Activated T-helper 2 cell treated with anti-CD3 and anti-CD28 coated beads, Interferon-gamma antibody, Interleukin-2, Interleukin-4, amounts not matched to agents 10 μg/mL and 5 μg/mL and 100 μg/mL, durations not matched to agents 14 hours and 24 hours and 36 hours (primary cell): ENCODE measurements around the gene FANCE. TPM values are rescaled to one million over a fixed set of nuclear protein-coding genes. Genes with fewer than 3 reads are reported as not detected.
A peak's percentile ranks its signal among the peaks of the same experiment; 100 is the strongest.

ENCODE experiments used
- DNase-seq: peaks from one replicate; pipeline ENCODE4 v3.0.0; 2021; ENCODE audit warnings: low spot score
- H3K27ac Mint-ChIP-seq: one replicate; pipeline ENCODE4 v1.8.0; 2021; ENCODE audit warnings: mixed read lengths
- H3K27me3 Mint-ChIP-seq: one replicate; pipeline ENCODE4 v1.8.0; 2021; ENCODE audit warnings: low read depth, mixed read lengths
- H3K36me3 Mint-ChIP-seq: one replicate; pipeline ENCODE4 v1.8.0; 2021; ENCODE audit warnings: low read depth, mixed read lengths
- H3K4me1 Mint-ChIP-seq: one replicate; pipeline ENCODE4 v1.8.0; 2021; ENCODE audit warnings: low read depth, mixed read lengths
- H3K4me3 Mint-ChIP-seq: one replicate; pipeline ENCODE4 v1.8.0; 2021; ENCODE audit warnings: low read depth, mild to moderate bottlenecking, moderate library complexity, mixed read lengths
- H3K9me3 Mint-ChIP-seq: one replicate; pipeline ENCODE4 v1.8.0; 2021; ENCODE audit warnings: mixed read lengths
- intact Hi-C: fragments of 100-400 bp; cut with micrococcal nuclease; formaldehyde crosslinking; loops from one replicate; pipeline ENCODE4 v1.15.1; 2023
- total RNA-seq: library from RNA; stranded (reverse); gene quantifications from 2 replicates; pipeline ENCODE4 v1.2.3, GENCODE V29; 2022

The FANCE gene
- total RNA-seq, 1 donor from 2014 or later, result 20.6 TPM

GRCh38 chr6:35454391-35455110 is 2.4 kb downstream of the FANCE start:
- H3K4me3 Mint-ChIP-seq, result peak overlapping the region; percentile 35
- H3K36me3 Mint-ChIP-seq, result peaks cover 36% of the 10 kb centered on the region
- no peak overlapping the region for H3K27ac Mint-ChIP-seq
- H3K4me1 Mint-ChIP-seq, result peaks cover 36% of the 10 kb centered on the region
- peaks cover 10% of the 10 kb centered on the region for H3K27me3 Mint-ChIP-seq
- intact Hi-C loops, result loop anchor here (5.0 kb wide), 1 partner anchor 927 kb away; no protein-coding TSS in a partner anchor
- DNase-seq, result no peak
- no peaks in the 10 kb centered on the region for H3K9me3 Mint-ChIP-seq

GRCh38 chr6:35457907-35458306 is 5.8 kb downstream of the FANCE start:
- no peak overlapping the region for H3K4me3 Mint-ChIP-seq
- no peaks in the 10 kb centered on the region for H3K27me3 Mint-ChIP-seq
- peaks cover 59% of the 10 kb centered on the region for H3K36me3 Mint-ChIP-seq
- no peak for DNase-seq
- H3K27ac Mint-ChIP-seq, result no peak overlapping the region
- no peaks in the 10 kb centered on the region for H3K9me3 Mint-ChIP-seq
- peaks cover 23% of the 10 kb centered on the region for H3K4me1 Mint-ChIP-seq
- intact Hi-C loops, result no loop called here

GRCh38 chr6:35461270-35461669 is 9.1 kb downstream of the FANCE start:
- Mint-ChIP-seq H3K27me3 (no peaks in the 10 kb centered on the region), H3K4me1 (peaks cover 2% of the 10 kb centered on the region), H3K9me3 (no peaks in the 10 kb centered on the region), H3K4me3 (no peak overlapping the region), H3K27ac (no peak overlapping the region), H3K36me3 (peaks cover 59% of the 10 kb centered on the region)
- no peak for DNase-seq
- intact Hi-C loops, result no loop called here

GRCh38 chr6:35463292-35463691 is 11.2 kb downstream of the FANCE start:
- Mint-ChIP-seq H3K27ac (no peak overlapping the region), H3K27me3 (no peaks in the 10 kb centered on the region), H3K4me1 (peaks cover 8% of the 10 kb centered on the region), H3K4me3 (no peak overlapping the region), H3K36me3 (peaks cover 65% of the 10 kb centered on the region), H3K9me3 (no peaks in the 10 kb centered on the region)
- DNase-seq, result no peak
- intact Hi-C loops, result no loop called here

- no peak overlapping the region for H3K27ac Mint-ChIP-seq
- no peak overlapping the region for H3K4me3 Mint-ChIP-seq
- peaks cover 71% of the 10 kb centered on the region for H3K36me3 Mint-ChIP-seq
- no peak for DNase-seq
- H3K9me3 Mint-ChIP-seq, result no peaks in the 10 kb centered on the region
- peaks cover 17% of the 10 kb centered on the region for H3K4me1 Mint-ChIP-seq
- intact Hi-C loops, result no loop called here
- no peaks in the 10 kb centered on the region for H3K27me3 Mint-ChIP-seq
Observed at GRCh38 chr6:35465646-35466045, 13.5 kb downstream of the FANCE start.

- intact Hi-C loops, result loop anchor here (1.0 kb wide), 3 partner anchors 16 to 166 kb away; partner anchors contain the start of genes FANCE and PPARD
- Mint-ChIP-seq H3K27ac (peak within 1 kb of the TSS; percentile 98), H3K9me3 (no peaks in the 10 kb centered on the region), H3K4me3 (peak within 1 kb of the TSS; percentile 91), H3K4me1 (peaks cover 24% of the 10 kb centered on the region), H3K27me3 (no peaks in the 10 kb centered on the region), H3K36me3 (peaks cover 81% of the 10 kb centered on the region)
- DNase-seq, result peak; percentile 94
Observed at GRCh38 chr6:35468181-35468979, 16.2 kb downstream of the FANCE start, which contains the start of gene RPL10A. Gene RPL10A (plus strand): TSS chr6:35468401. CDS start chr6:35468435, 34 bp downstream.

- Mint-ChIP-seq H3K4me3 (peak overlapping the region; percentile 91), H3K27ac (peak overlapping the region; percentile 98), H3K9me3 (no peaks in the 10 kb centered on the region), H3K4me1 (peaks cover 24% of the 10 kb centered on the region), H3K36me3 (peaks cover 77% of the 10 kb centered on the region), H3K27me3 (no peaks in the 10 kb centered on the region)
- intact Hi-C loops, result loop anchor here (1.0 kb wide), 3 partner anchors 17 to 167 kb away; partner anchors contain the start of genes FANCE and PPARD
- DNase-seq, result no peak
Observed at GRCh38 chr6:35468980-35469750, 17.0 kb downstream of the FANCE start.

GRCh38 chr6:35469751-35470662 is 17.9 kb downstream of the FANCE start:
- H3K27ac Mint-ChIP-seq, result peak overlapping the region; percentile 87
- H3K9me3 Mint-ChIP-seq, result no peaks in the 10 kb centered on the region
- H3K36me3 Mint-ChIP-seq, result peaks cover 74% of the 10 kb centered on the region
- peaks cover 24% of the 10 kb centered on the region for H3K4me1 Mint-ChIP-seq
- peak overlapping the region; percentile 91 for H3K4me3 Mint-ChIP-seq
- intact Hi-C loops, result no loop called here
- H3K27me3 Mint-ChIP-seq, result no peaks in the 10 kb centered on the region
- no peak for DNase-seq

- intact Hi-C loops, result no loop called here
- peaks cover 69% of the 10 kb centered on the region for H3K36me3 Mint-ChIP-seq
Observed at GRCh38 chr6:35470663-35471120, 18.6 kb downstream of the FANCE start.

GRCh38 chr6:35471836-35472345 is 19.8 kb downstream of the FANCE start:
- Mint-ChIP-seq H3K4me1 (peaks cover 24% of the 10 kb centered on the region), H3K4me3 (peak overlapping the region; percentile 91), H3K36me3 (peaks cover 63% of the 10 kb centered on the region), H3K27me3 (no peaks in the 10 kb centered on the region), H3K27ac (peak overlapping the region; percentile 22), H3K9me3 (no peaks in the 10 kb centered on the region)
- DNase-seq, result no peak
- intact Hi-C loops, result no loop called here

More at GRCh38 chr6:35470663-35471120, 18.6 kb downstream of the FANCE start:
- Mint-ChIP-seq H3K27me3 (no peaks in the 10 kb centered on the region), H3K27ac (peak overlapping the region; percentile 87), H3K4me1 (peaks cover 24% of the 10 kb centered on the region), H3K9me3 (no peaks in the 10 kb centered on the region), H3K4me3 (peak overlapping the region; percentile 91)
- no peak for DNase-seq

GRCh38 chr6:35473075-35473849 is 21.1 kb downstream of the FANCE start:
- peaks cover 18% of the 10 kb centered on the region for H3K4me1 Mint-ChIP-seq
- peaks cover 52% of the 10 kb centered on the region for H3K36me3 Mint-ChIP-seq
- H3K9me3 Mint-ChIP-seq, result no peaks in the 10 kb centered on the region
- H3K27ac Mint-ChIP-seq, result peak overlapping the region; percentile 12
- no peaks in the 10 kb centered on the region for H3K27me3 Mint-ChIP-seq
- DNase-seq, result no peak
- no peak overlapping the region for H3K4me3 Mint-ChIP-seq
- intact Hi-C loops, result no loop called here
